HG02610 (cell line): Measurements from ENCODE around the gene HOXA3.

Experiments used
- ATAC-seq: cut with Tn5 transposase; IDR thresholded peaks from one replicate; pipeline ENCODE4 v1.9.1; 2021; ENCODE audit warnings: mild to moderate bottlenecking, moderate library complexity; ENCODE audit not compliant: unreplicated experiment

Gene HOXA3

GRCh38 chr7:27151931-27152815, at the start of gene HOXA3:
HOXA3 (minus strand) TSS chr7:27152583; CDS start chr7:27110640, 41,943 bp downstream.
- no peak for ATAC-seq

- ATAC-seq: no peak
Observed at GRCh38 chr7:27201580-27202017, 49.2 kb upstream of the HOXA3 start.

- ATAC-seq: no peak
Observed at GRCh38 chr7:27200761-27201579, 48.6 kb upstream of the HOXA3 start.

- ATAC-seq: no peak
Observed at GRCh38 chr7:27199849-27200760, 47.7 kb upstream of the HOXA3 start, which contains the start of gene HOXA13. HOXA13 (minus strand) TSS chr7:27200091; CDS start chr7:27200077, 14 bp downstream.

- ATAC-seq: no peak
Observed at GRCh38 chr7:27198871-27199801, 46.8 kb upstream of the HOXA3 start.

- no peak for ATAC-seq
Observed at GRCh38 chr7:27198138-27198841, 45.9 kb upstream of the HOXA3 start.

GRCh38 chr7:27197137-27198042, 45.0 kb upstream of the HOXA3 start:
- ATAC-seq: no peak

GRCh38 chr7:27196287-27196767, 43.9 kb upstream of the HOXA3 start:
- ATAC-seq: no peak

- no peak for ATAC-seq
Observed at GRCh38 chr7:27194686-27195379, 42.5 kb upstream of the HOXA3 start.

GRCh38 chr7:27194002-27194352, 41.6 kb upstream of the HOXA3 start:
- ATAC-seq: no peak

GRCh38 chr7:27193335-27194001, 41.1 kb upstream of the HOXA3 start:
- ATAC-seq: no peak

- no peak for ATAC-seq
Observed at GRCh38 chr7:27192546-27193334, 40.4 kb upstream of the HOXA3 start.

GRCh38 chr7:27191833-27192545, 39.6 kb upstream of the HOXA3 start:
- ATAC-seq: no peak

GRCh38 chr7:27191161-27191731, 38.9 kb upstream of the HOXA3 start:
- no peak for ATAC-seq
